Muscle of leg (tissue), 11 donors: Measurements from ENCODE around the gene CBFA2T3. TPM values are rescaled to one million over a fixed set of nuclear protein-coding genes. Genes with fewer than 3 reads are reported as not detected.
A peak's percentile ranks its signal among the peaks of the same experiment; 100 is the strongest.

Experiments used
- DNase-seq: peaks from one replicate; pipeline ENCODE4 v3.0.0; 2013
- H3K27ac ChIP-seq: one replicate; pipeline ENCODE4 v1.5.1; 2013; ENCODE audit warnings: mild to moderate bottlenecking, low read length, control low read depth
- H3K27me3 ChIP-seq: one replicate; pipeline ENCODE4 v1.6.1; 2013; ENCODE audit warnings: low read length; ENCODE audit not compliant: control insufficient read depth, insufficient read depth
- H3K36me3 ChIP-seq: one replicate; pipeline ENCODE4 v1.6.1; 2013; ENCODE audit warnings: low read length; ENCODE audit not compliant: control insufficient read depth, insufficient read depth
- H3K4me1 ChIP-seq: one replicate; pipeline ENCODE4 v1.6.1; 2013; ENCODE audit warnings: low read length; ENCODE audit not compliant: control insufficient read depth, insufficient read depth
- H3K4me3 ChIP-seq: one replicate; pipeline ENCODE4 v1.5.1; 2013; ENCODE audit warnings: low read length, control low read depth
- H3K9me3 ChIP-seq: replicated peaks from 2 replicates; pipeline ENCODE4 v1.6.1; 2013; ENCODE audit warnings: low read depth, low read length; ENCODE audit not compliant: control insufficient read depth
- WGBS: methylation state at CpG from one replicate; pipeline ENCODE4 v1.1.5; 2013; ENCODE audit warnings: missing lambda C conversion rate; ENCODE audit not compliant: insufficient coverage; 5-methylcytosine and 5-hydroxymethylcytosine counted together
- polyA plus RNA-seq, 8 donors: library from polyadenylated mRNA; unstranded; fragments of 120-200 nt; gene quantifications; one replicate each; pipeline versions ENCODE4 v1.2.1 to v1.2.3, GENCODE V29; 2013; ENCODE audit warnings: inconsistent platforms in 1 of 8, low replicate concordance in 1 of 8; ENCODE audit not compliant: insufficient read length in 8 of 8, insufficient read depth in 1 of 8
- total RNA-seq: library from RNA; stranded (reverse); fragments of 120-200 nt; gene quantifications from one replicate; pipeline ENCODE4 v1.2.4, GENCODE V29; 2013

CBFA2T3 gene
- total and polyA plus RNA-seq, 9 donors, result 3.8 to 23.0 (median 17.8) TPM

- no peaks in the 10 kb centered on the region for H3K9me3 ChIP-seq
- no peak overlapping the region for H3K4me3 ChIP-seq
- 59% methylated on average over 21 of the region's 25 CpGs for WGBS
- DNase-seq, result no peak
- no peak overlapping the region for H3K27ac ChIP-seq
- peaks cover 18% of the 10 kb centered on the region for H3K4me1 ChIP-seq
- peaks cover 30% of the 10 kb centered on the region for H3K36me3 ChIP-seq
- peaks cover 32% of the 10 kb centered on the region for H3K27me3 ChIP-seq
These were observed 104.2 kb downstream of the CBFA2T3 start for GRCh38 chr16:88872650-88873331.

GRCh38 chr16:88871730-88872416 lies 105.1 kb downstream of the CBFA2T3 start:
- H3K9me3 ChIP-seq, result no peaks in the 10 kb centered on the region
- H3K36me3 ChIP-seq, result peaks cover 23% of the 10 kb centered on the region
- no peak overlapping the region for H3K4me3 ChIP-seq
- H3K27me3 ChIP-seq, result peaks cover 32% of the 10 kb centered on the region
- no peak overlapping the region for H3K27ac ChIP-seq
- WGBS, result 83% methylated on average over 13 of the region's 21 CpGs
- peaks cover 18% of the 10 kb centered on the region for H3K4me1 ChIP-seq
- DNase-seq, result no peak

GRCh38 chr16:88871349-88871702 lies 105.7 kb downstream of the CBFA2T3 start:
- Histone ChIP-seq H3K27me3 (peaks cover 32% of the 10 kb centered on the region), H3K27ac (no peak overlapping the region), H3K36me3 (peaks cover 23% of the 10 kb centered on the region), H3K9me3 (no peaks in the 10 kb centered on the region), H3K4me3 (no peak overlapping the region), H3K4me1 (peaks cover 22% of the 10 kb centered on the region)
- no peak for DNase-seq
- WGBS, result 31% methylated on average over 6 of the region's 8 CpGs

- Histone ChIP-seq H3K9me3 (no peaks in the 10 kb centered on the region), H3K27ac (no peak overlapping the region), H3K4me1 (peaks cover 28% of the 10 kb centered on the region), H3K4me3 (no peak overlapping the region), H3K36me3 (peaks cover 19% of the 10 kb centered on the region), H3K27me3 (peaks cover 32% of the 10 kb centered on the region)
- WGBS, result 17% methylated on average over 26 of the region's 37 CpGs
- peak; percentile 53 for DNase-seq
These were observed 106.2 kb downstream of the CBFA2T3 start for GRCh38 chr16:88870608-88871348.

- Histone ChIP-seq H3K4me1 (peaks cover 29% of the 10 kb centered on the region), H3K27me3 (peaks cover 32% of the 10 kb centered on the region), H3K27ac (no peak overlapping the region), H3K9me3 (no peaks in the 10 kb centered on the region), H3K36me3 (peaks cover 11% of the 10 kb centered on the region), H3K4me3 (no peak overlapping the region)
- no peak for DNase-seq
- WGBS, result 79% methylated on average over 9 of the region's 9 CpGs
These were observed 107.4 kb downstream of the CBFA2T3 start for GRCh38 chr16:88869673-88869980.

- no peak overlapping the region for H3K27ac ChIP-seq
- DNase-seq, result no peak
- WGBS, result 71% methylated on average over 20 of the region's 27 CpGs
These were observed 107.9 kb downstream of the CBFA2T3 start for GRCh38 chr16:88868974-88869672.

GRCh38 chr16:88867581-88868246 lies 109.3 kb downstream of the CBFA2T3 start:
- no peak overlapping the region for H3K27ac ChIP-seq
- 78% methylated on average over 16 of the region's 24 CpGs for WGBS

More at GRCh38 chr16:88868974-88869672, 107.9 kb downstream of the CBFA2T3 start:
- H3K27me3 ChIP-seq, result peaks cover 32% of the 10 kb centered on the region
- peaks cover 6% of the 10 kb centered on the region for H3K36me3 ChIP-seq
- no peak overlapping the region for H3K4me3 ChIP-seq
- H3K9me3 ChIP-seq, result no peaks in the 10 kb centered on the region
- peaks cover 29% of the 10 kb centered on the region for H3K4me1 ChIP-seq

GRCh38 chr16:88866151-88866920 lies 110.7 kb downstream of the CBFA2T3 start, which contains the start of gene PABPN1L:
Gene PABPN1L (minus strand): TSS chr16:88866660. CDS start chr16:88866606, 54 bp downstream.
- DNase-seq, result no peak
- Histone ChIP-seq H3K4me3 (no peak within 1 kb of the TSS), H3K27me3 (peaks cover 26% of the 10 kb centered on the region), H3K36me3 (peaks cover 18% of the 10 kb centered on the region), H3K4me1 (peaks cover 21% of the 10 kb centered on the region), H3K9me3 (no peaks in the 10 kb centered on the region), H3K27ac (no peak within 1 kb of the TSS)
- 52% methylated on average over 12 of the region's 20 CpGs for WGBS

More at GRCh38 chr16:88867581-88868246, 109.3 kb downstream of the CBFA2T3 start:
- peaks cover 4% of the 10 kb centered on the region for H3K36me3 ChIP-seq
- peaks cover 32% of the 10 kb centered on the region for H3K27me3 ChIP-seq
- H3K9me3 ChIP-seq, result no peaks in the 10 kb centered on the region
- H3K4me1 ChIP-seq, result peaks cover 26% of the 10 kb centered on the region
- no peak overlapping the region for H3K4me3 ChIP-seq
- no peak for DNase-seq

- Histone ChIP-seq H3K27me3 (peaks cover 20% of the 10 kb centered on the region), H3K27ac (no peak overlapping the region), H3K9me3 (no peaks in the 10 kb centered on the region), H3K4me3 (no peak overlapping the region), H3K4me1 (peaks cover 16% of the 10 kb centered on the region), H3K36me3 (peaks cover 24% of the 10 kb centered on the region)
- no peak for DNase-seq
- 77% methylated on average over 15 of the region's 15 CpGs for WGBS
These were observed 111.3 kb downstream of the CBFA2T3 start for GRCh38 chr16:88865742-88866141.
